CD4-positive, alpha-beta T cell (primary cell): ENCODE data around the gene FGD5. TPM values are rescaled to one million over a fixed set of nuclear protein-coding genes. Genes with fewer than 3 reads are reported as not detected.

Experiments
- ATAC-seq: fragments of 200-7000 bp; cut with Tn5 transposase; one replicate; pipeline ENCODE4 v1.10.0; 2022; ENCODE audit warnings: mild to moderate bottlenecking; ENCODE audit not compliant: poor library complexity
- CTCF ChIA-PET: fragments of 350-600 bp; sonication (Branson Sonifier 250); formaldehyde crosslinking; loops from one replicate; lab custom pipeline; 2021; ENCODE audit warnings: antibody characterized with exemption, inconsistent platforms; lab: Charles Lee
- POLR2A ChIA-PET: fragments of 350-600 bp; sonication (Branson Sonifier 250); formaldehyde crosslinking; loops from one replicate; lab custom pipeline; 2021; ENCODE audit warnings: antibody characterized with exemption, inconsistent platforms; lab: Charles Lee
- DNase-seq, 14 experiments: peaks; one replicate each; pipeline ENCODE4 v3.0.0-alpha.2; 2013 to 2020; ENCODE audit warnings: mixed read lengths in 2 of 14
- H3K27ac ChIP-seq, 2 donors: one replicate each; pipeline versions ENCODE4 v1.5.1 to v1.7.0; 2013; ENCODE audit warnings: low read length in 2 of 2, low read depth in 1 of 2, mild to moderate bottlenecking in 1 of 2
- H3K27me3 ChIP-seq, 2 experiments: 1 replicate in 1 of 2; 2 replicates in 1 of 2; pipeline versions ENCODE4 v1.6.1 to v1.7.0; 2013; ENCODE audit warnings: low read length in 2 of 2, control low read depth in 1 of 2, mild to moderate bottlenecking in 1 of 2, moderate library complexity in 1 of 2; ENCODE audit not compliant: insufficient read depth in 2 of 2, control insufficient read depth in 1 of 2
- H3K36me3 ChIP-seq: one replicate; pipeline ENCODE4 v1.6.1; 2013; ENCODE audit warnings: low read length, control low read depth; ENCODE audit not compliant: insufficient read depth
- H3K4me1 ChIP-seq: one replicate; pipeline ENCODE4 v1.6.1; 2013; ENCODE audit warnings: low read length, control low read depth; ENCODE audit not compliant: insufficient read depth
- H3K4me3 ChIP-seq: one replicate; pipeline ENCODE4 v1.5.1; 2013; ENCODE audit warnings: mild to moderate bottlenecking, low read length, moderate library complexity
- H3K9me3 ChIP-seq, 2 experiments: 1 replicate in 1 of 2; 2 replicates in 1 of 2; pipeline versions ENCODE4 v1.6.1 to v1.7.0; 2013; ENCODE audit warnings: low read length in 2 of 2, mild to moderate bottlenecking in 2 of 2, control low read depth in 1 of 2, moderate library complexity in 1 of 2; ENCODE audit not compliant: control insufficient read depth in 1 of 2, insufficient read depth in 1 of 2
- H3K27ac Mint-ChIP-seq: one replicate; pipeline ENCODE4 v1.8.0; 2020; ENCODE audit warnings: mixed read lengths
- H3K27me3 Mint-ChIP-seq: one replicate; pipeline ENCODE4 v1.8.0; 2021; ENCODE audit warnings: mixed read lengths
- H3K36me3 Mint-ChIP-seq: one replicate; pipeline ENCODE4 v1.8.0; 2021; ENCODE audit warnings: low read depth, mixed read lengths
- H3K4me1 Mint-ChIP-seq: one replicate; pipeline ENCODE4 v1.8.0; 2021; ENCODE audit warnings: low read depth, mixed read lengths
- H3K4me3 Mint-ChIP-seq: one replicate; pipeline ENCODE4 v1.8.0; 2020; ENCODE audit warnings: mild to moderate bottlenecking, mixed read lengths
- H3K9me3 Mint-ChIP-seq: one replicate; pipeline ENCODE4 v1.8.0; 2020; ENCODE audit warnings: mixed read lengths
- CTCF ChIP-seq: fragments of 200-600 bp; IDR thresholded peaks from one replicate; pipeline ENCODE4 v1.8.0; 2022; ENCODE audit warnings: antibody characterized with exemption, mild to moderate bottlenecking
- intact Hi-C, 2 experiments: fragments of 100-400 bp; cut with DNase I in 1 of 2; cut with micrococcal nuclease in 1 of 2; formaldehyde crosslinking; loops; one replicate each; pipeline versions ENCODE4 v1.15.1 to v1.9.0; 2023 to 2025; cut with DNase I, micrococcal nuclease
- total RNA-seq, 174 experiments: library from RNA in 2 of 174; stranded (reverse) in 2 of 174; gene quantifications; one replicate each; pipeline ENCODE4 v1.2.3 and lab custom pipeline; 2021 to 2026

The FGD5 gene
- total RNA-seq, 2 experiments from 2014 or later: not detected

GRCh38 chr3:14793858-14794234 is 24.9 kb upstream of the FGD5 start:
- Mint-ChIP-seq H3K36me3 (no peaks in the 10 kb centered on the region), H3K4me1 (no peaks in the 10 kb centered on the region), H3K4me3 (no peak overlapping the region), H3K27ac (no peak overlapping the region), H3K27me3 (peaks cover 25% of the 10 kb centered on the region), H3K9me3 (no peaks in the 10 kb centered on the region)
- Histone ChIP-seq H3K36me3 (no peaks in the 10 kb centered on the region), H3K9me3 (no peaks in the 10 kb centered on the region), H3K4me3 (no peak overlapping the region), H3K27ac (no peak overlapping the region), H3K27me3 (peaks cover 0 to 3% of the 10 kb centered on the region in 2 experiments), H3K4me1 (peaks cover 3% of the 10 kb centered on the region)
- DNase-seq (no peak), ATAC-seq (no peak)
- ChIA-PET POLR2A (no interaction called here), CTCF (no interaction called here)
- no peak for TF ChIP-seq CTCF
- intact Hi-C loops: no loop called here

GRCh38 chr3:14794435-14794834 is 24.3 kb upstream of the FGD5 start:
- H3K4me1 Mint-ChIP-seq: no peaks in the 10 kb centered on the region

GRCh38 chr3:14795996-14796395 is 22.8 kb upstream of the FGD5 start:
- TF ChIP-seq CTCF: no peak
- H3K4me1 ChIP-seq: peaks cover 3% of the 10 kb centered on the region
- ATAC-seq (no peak), DNase-seq (no peak)
- no peak overlapping the region for H3K27ac ChIP-seq
- Mint-ChIP-seq H3K4me1 (no peaks in the 10 kb centered on the region), H3K4me3 (no peak overlapping the region), H3K9me3 (no peaks in the 10 kb centered on the region), H3K36me3 (no peaks in the 10 kb centered on the region), H3K27ac (no peak overlapping the region), H3K27me3 (peaks cover 10% of the 10 kb centered on the region)
- ChIA-PET CTCF (no interaction called here), POLR2A (no interaction called here)
- H3K36me3 ChIP-seq: no peaks in the 10 kb centered on the region
- H3K4me3 ChIP-seq: no peak overlapping the region
- intact Hi-C loops: no loop called here
- no peaks in the 10 kb centered on the region for H3K9me3 ChIP-seq
- H3K27me3 ChIP-seq: no peaks in the 10 kb centered on the region

More at GRCh38 chr3:14794435-14794834, 24.3 kb upstream of the FGD5 start:
- Mint-ChIP-seq H3K36me3 (no peaks in the 10 kb centered on the region), H3K4me3 (no peak overlapping the region), H3K27ac (no peak overlapping the region), H3K9me3 (no peaks in the 10 kb centered on the region), H3K27me3 (peaks cover 20% of the 10 kb centered on the region)
- Histone ChIP-seq H3K27me3 (peaks cover 0 to 3% of the 10 kb centered on the region in 2 experiments), H3K27ac (no peak overlapping the region), H3K4me1 (peaks cover 3% of the 10 kb centered on the region), H3K9me3 (no peaks in the 10 kb centered on the region), H3K4me3 (no peak overlapping the region), H3K36me3 (no peaks in the 10 kb centered on the region)
- DNase-seq: no peak
- CTCF ChIA-PET: no interaction called here
- intact Hi-C loops: no loop called here
- POLR2A ChIA-PET: no interaction called here
- no peak for TF ChIP-seq CTCF
- ATAC-seq: no peak
